Endothelial cell of umbilical vein (primary cell): ENCODE measurements around the gene LRRC28. TPM values are rescaled to one million over a fixed set of nuclear protein-coding genes. Genes with fewer than 3 reads are reported as not detected.

Experiments used
- BruUV-seq: library from RNA; stranded (reverse); fragments of 400-500 nt; replicated peaks from 2 replicates; lab custom pipeline; 2021; lab: Mats Ljungman, UMichigan
- CTCF ChIA-PET: fragments of 300-600, 350-600 bp; sonication (Branson Sonifier 250); formaldehyde crosslinking; loops from one replicate; lab custom pipeline; 2021; ENCODE audit warnings: antibody characterized with exemption, inconsistent platforms; lab: Charles Lee
- POLR2A ChIA-PET: fragments of 300-600, 350-600 bp; sonication (Branson Sonifier 250); formaldehyde crosslinking; loops from one replicate; lab custom pipeline; 2021; ENCODE audit warnings: antibody characterized with exemption, inconsistent platforms; lab: Charles Lee
- DNase-seq: peaks from one replicate; pipeline ENCODE4 v3.0.0-alpha.2; 2011; ENCODE audit warnings: low read depth, low spot score
- FAIRE-seq: peaks from 2 replicates; lab custom pipeline; 2011; peaks lifted over from hg19 to GRCh38; lab: Jason Lieb, UNC
- H2AFZ ChIP-seq: 2 replicates; pipeline ENCODE4 v1.6.0; 2012; ENCODE audit warnings: low read depth, low read length, control low read depth, inconsistent platforms
- H3K27ac ChIP-seq: 2 replicates; pipeline ENCODE4 v1.5.1; 2011; ENCODE audit warnings: low read depth, mild to moderate bottlenecking, control low read depth, low read length, moderate library complexity; ENCODE audit not compliant: insufficient read depth
- H3K27me3 ChIP-seq, 2 experiments: 2 replicates each; pipeline versions ENCODE4 v1.6.0 to v1.6.1; 2011; ENCODE audit warnings: low read length in 2 of 2, mixed read lengths in 1 of 2; ENCODE audit not compliant: control insufficient read depth in 2 of 2, insufficient read depth in 2 of 2
- H3K36me3 ChIP-seq, 2 experiments: 2 replicates in 1 of 2; 3 replicates in 1 of 2; pipeline ENCODE4 v1.5.1; 2011; ENCODE audit warnings: low read length in 2 of 2, mild to moderate bottlenecking in 1 of 2, moderate library complexity in 1 of 2; ENCODE audit not compliant: control insufficient read depth in 2 of 2, insufficient read depth in 2 of 2; ENCODE audit errors: extremely low read depth in 1 of 2
- H3K4me1 ChIP-seq: 3 replicates; pipeline ENCODE4 v1.5.1; 2011; ENCODE audit warnings: mild to moderate bottlenecking, low read length; ENCODE audit not compliant: control insufficient read depth, insufficient read depth; ENCODE audit errors: extremely low read depth
- H3K4me2 ChIP-seq: 2 replicates; pipeline ENCODE4 v1.6.1; 2011; ENCODE audit warnings: low read length, control low read depth, mixed read lengths; ENCODE audit not compliant: insufficient read depth
- H3K4me3 ChIP-seq, 3 experiments: fragments of 200-600 bp in 1 of 3; sonication (generic), shearing (Covaris generic) in 1 of 3; replicated peaks in 1 of 3; 2 replicates each; pipeline ENCODE4 v1.5.1; 2011 to 2016; ENCODE audit warnings: control low read depth in 3 of 3, low read length in 3 of 3, mild to moderate bottlenecking in 2 of 3, inconsistent platforms in 1 of 3, low read depth in 1 of 3, moderate library complexity in 1 of 3; ENCODE audit not compliant: insufficient read depth in 1 of 3
- H3K79me2 ChIP-seq: 2 replicates; pipeline ENCODE4 v1.6.0; 2012; ENCODE audit warnings: low read length, inconsistent platforms; ENCODE audit not compliant: control insufficient read depth, insufficient read depth
- H3K9ac ChIP-seq: replicated peaks from 2 replicates; pipeline ENCODE3; 2011; ENCODE audit warnings: low read length, control low read depth; ENCODE audit not compliant: insufficient read depth; ENCODE audit errors: extremely low read depth
- H3K9me1 ChIP-seq: replicated peaks from 3 replicates; pipeline ENCODE4 v1.6.0; 2011; ENCODE audit warnings: mild to moderate bottlenecking, low read length; ENCODE audit not compliant: control insufficient read depth, insufficient read depth; ENCODE audit errors: extremely low read depth
- H3K9me3 ChIP-seq: replicated peaks from 2 replicates; pipeline ENCODE4 v1.5.1; 2012; ENCODE audit warnings: low read length, inconsistent platforms; ENCODE audit not compliant: control insufficient read depth, insufficient read depth
- H4K20me1 ChIP-seq: replicated peaks from 2 replicates; pipeline ENCODE3; 2011; ENCODE audit warnings: mild to moderate bottlenecking, low read length; ENCODE audit not compliant: control insufficient read depth, insufficient read depth; ENCODE audit errors: extremely low read depth
- CTCF ChIP-seq, 2 donors: IDR thresholded peaks; 1 replicate in 1 of 2; 2 replicates in 1 of 2; pipeline ENCODE4 v1.5.1; 2011; ENCODE audit warnings: low read length in 2 of 2, mild to moderate bottlenecking in 2 of 2, moderate library complexity in 2 of 2, control low read depth in 1 of 2, inconsistent platforms in 1 of 2, low read depth in 1 of 2; ENCODE audit not compliant: insufficient read depth in 1 of 2; ENCODE audit errors: extremely low read depth in 1 of 2
- EZH2 ChIP-seq: IDR thresholded peaks from 2 replicates; pipeline ENCODE4 v1.6.1; 2012; ENCODE audit warnings: borderline replicate concordance, low read depth, mild to moderate bottlenecking, moderate library complexity, low read length, inconsistent platforms; ENCODE audit not compliant: severe bottlenecking
- FOS ChIP-seq: IDR thresholded peaks from 2 replicates; pipeline ENCODE4 v1.6.1; 2011; ENCODE audit warnings: mild to moderate bottlenecking, low read length, moderate library complexity, borderline replicate concordance; ENCODE audit not compliant: insufficient read depth
- GATA2 ChIP-seq: IDR thresholded peaks from 2 replicates; pipeline ENCODE4 v1.7.0; 2011; ENCODE audit warnings: low read depth, mild to moderate bottlenecking, moderate library complexity, mixed read lengths, low read length; ENCODE audit not compliant: insufficient read length, insufficient read depth
- JUN ChIP-seq: IDR thresholded peaks from 2 replicates; pipeline ENCODE4 v1.6.1; 2011; ENCODE audit warnings: borderline replicate concordance, low read depth; ENCODE audit not compliant: insufficient read length, insufficient read depth
- MAX ChIP-seq: IDR thresholded peaks from 2 replicates; pipeline ENCODE4 v1.6.1; 2011; ENCODE audit not compliant: insufficient read depth, insufficient read length
- MYC ChIP-seq: IDR thresholded peaks from one replicate; pipeline ENCODE4 v1.6.1; 2011; ENCODE audit warnings: mild to moderate bottlenecking, low read depth, low read length
- POLR2A ChIP-seq: IDR thresholded peaks from 2 replicates; pipeline ENCODE4 v1.6.1; 2012; ENCODE audit warnings: low read depth, mild to moderate bottlenecking, control low read depth, low read length
- POLR2AphosphoS5 ChIP-seq: IDR thresholded peaks from 2 replicates; pipeline ENCODE4 v1.6.1; 2012; ENCODE audit warnings: low read depth, mild to moderate bottlenecking, control low read depth, low read length, moderate library complexity; ENCODE audit not compliant: insufficient read depth
- dilution Hi-C: fragments of 300-500 bp; cut with MboI; formaldehyde crosslinking; loops from one replicate; pipeline ENCODE4 v1.15.0; 2019; ENCODE audit warnings: low sequenced_read_pairs; ENCODE audit not compliant: extremely low pct_ligation_motif_present
- intact Hi-C: fragments of 100-400 bp; cut with micrococcal nuclease; formaldehyde crosslinking; loops from one replicate; pipeline ENCODE4 v1.10.0; 2022
- polyA plus RNA-seq, 4 experiments: library from polyadenylated mRNA; depleted of rRNA in 3 of 4; stranded (reverse) in 3 of 4; unstranded in 1 of 4; fragments of >200 nt; gene quantifications; 2 replicates each; pipeline versions ENCODE4 v1.2.1 to v1.2.3, GENCODE V29; 2011 to 2012; ENCODE audit warnings: missing spikeins in 1 of 4
- total RNA-seq: library from RNA; stranded (reverse); gene quantifications from 2 replicates; pipeline ENCODE4 v1.2.3, GENCODE V29; 2021

Gene LRRC28
- total and polyA plus RNA-seq, 2 donors (not counting 3 experiments of a cell fraction or from before 2014, with no cell fraction given): 19.6 to 26.7 TPM

GRCh38 chr15:99207672-99208071 lies 43.6 kb upstream of the LRRC28 start:
- no peaks in the 10 kb centered on the region for H3K27me3 ChIP-seq
- no peaks in the 10 kb centered on the region for H3K36me3 ChIP-seq
- POLR2A ChIA-PET: no interaction called here
- H3K9ac ChIP-seq: no peak overlapping the region
- H3K4me1 ChIP-seq: peaks cover 11% of the 10 kb centered on the region
- no peaks in the 10 kb centered on the region for H3K79me2 ChIP-seq
- dilution Hi-C loops (no loop called here), intact Hi-C loops (loop anchor here (1.0 kb wide), 1 partner anchor 25 kb away; no protein-coding TSS in a partner anchor)
- H2AFZ ChIP-seq: no peak overlapping the region
- no peak overlapping the region for H3K27ac ChIP-seq
- no peaks in the 10 kb centered on the region for H3K9me3 ChIP-seq
- no peaks in the 10 kb centered on the region for H3K9me1 ChIP-seq
- no peak overlapping the region for H3K4me2 ChIP-seq
- no peak overlapping the region for H3K4me3 ChIP-seq
- BruUV-seq: no TSS peak
- no peak for DNase-seq
- CTCF ChIA-PET: interaction anchor here (1.0 to 8.9 kb wide), 4 partner anchors 102 to 131 kb away, joined by 6 to 226 read pairs (median 18); partner anchors contain the start of gene SYNM
- no peaks in the 10 kb centered on the region for H4K20me1 ChIP-seq
- FAIRE-seq: no peak
- TF ChIP-seq FOS (no peak), GATA2 (no peak), MAX (no peak), POLR2AphosphoS5 (no peak), POLR2A (no peak), CTCF (IDR thresholded peaks at IDR 0.05; ENCODE audit: extremely low read depth in 1 of 2, insufficient read depth in 1 of 2, low read depth in 1 of 2, low read length in 2 of 2) (no peak), MYC (no peak), EZH2 (no peak), JUN (no peak)
